ENCODE data around the gene CAMTA1.
A peak's percentile ranks its signal among the peaks of the same experiment; 100 is the strongest.

Gene CAMTA1

GRCh38 chr1:7475691-7476090, 690.4 kb downstream of the CAMTA1 start:
- no peak for TF ChIP-seq PATZ1 (CRISPR knock-in tag; IDR thresholded peaks at IDR 0.05; ENCODE audit: borderline replicate concordance)
- no peak for TF ChIP-seq GLIS3 (CRISPR knock-in tag; IDR thresholded peaks at IDR 0.05)
- TF ChIP-seq ZFP3 (CRISPR knock-in tag; IDR thresholded peaks at IDR 0.05), result no peak
- no peak for TF ChIP-seq PPARA (CRISPR knock-in tag; IDR thresholded peaks at IDR 0.05; ENCODE audit: borderline replicate concordance)
- TF ChIP-seq BACH2 (CRISPR knock-in tag; IDR thresholded peaks at IDR 0.05; ENCODE audit: borderline replicate concordance), result no peak
- TF ChIP-seq ZNF8 (CRISPR knock-in tag; IDR thresholded peaks at IDR 0.05), result no peak
- ATAC-seq, result no peak

- ATAC-seq, result no peak
- TF ChIP-seq ZC3H10 (CRISPR knock-in tag; IDR thresholded peaks at IDR 0.05) (no peak), PATZ1 (CRISPR knock-in tag; IDR thresholded peaks at IDR 0.05; ENCODE audit: borderline replicate concordance) (no peak), BACH2 (CRISPR knock-in tag; IDR thresholded peaks at IDR 0.05; ENCODE audit: borderline replicate concordance) (no peak), TCF4 (CRISPR knock-in tag; IDR thresholded peaks at IDR 0.05; ENCODE audit: borderline replicate concordance) (no peak), CREB5 (CRISPR knock-in tag; IDR thresholded peaks at IDR 0.05; ENCODE audit: low read depth) (no peak), ESRRG (CRISPR knock-in tag; IDR thresholded peaks at IDR 0.05) (no peak), SNAI2 (CRISPR knock-in tag; IDR thresholded peaks at IDR 0.05) (no peak)
These were observed 691.1 kb downstream of the CAMTA1 start for GRCh38 chr1:7476402-7476801.

DNA sequence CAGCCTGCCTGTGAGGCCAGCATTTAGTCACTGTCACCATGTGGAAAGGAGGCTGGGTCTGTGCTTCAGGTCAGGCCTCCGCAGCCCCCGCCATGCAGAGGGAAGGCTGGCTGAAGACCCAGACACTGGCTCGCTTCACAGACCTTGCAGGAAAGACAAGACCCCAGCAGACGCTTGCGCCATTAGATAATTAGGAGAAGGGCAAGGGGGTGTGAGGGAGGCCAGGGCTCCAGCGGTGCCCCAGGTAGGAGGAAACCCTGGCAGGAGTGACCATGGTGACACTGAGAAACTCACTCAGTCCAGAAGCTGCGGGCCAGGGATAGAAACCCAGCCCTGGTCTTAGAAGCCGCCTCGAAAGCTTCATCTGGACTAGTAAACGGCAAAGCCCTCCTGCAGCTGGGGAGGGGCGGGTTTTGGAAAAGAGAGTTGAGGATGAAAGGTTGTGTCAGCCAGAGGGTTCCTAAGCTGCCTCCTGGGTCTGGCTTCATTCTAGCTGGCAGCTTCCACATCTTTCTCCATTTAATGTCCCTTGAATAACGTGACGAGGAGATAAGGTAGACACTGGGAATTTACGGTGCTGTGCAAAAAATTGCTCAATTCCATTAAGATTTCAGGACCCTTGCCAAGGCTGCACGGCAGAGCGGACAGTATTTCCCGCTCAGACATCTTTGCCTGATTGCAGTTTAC, 691.8 kb downstream of the CAMTA1 start:
- TF ChIP-seq ARNTL (CRISPR knock-in tag; IDR thresholded peaks at IDR 0.05; ENCODE audit: borderline replicate concordance, low read depth) (no peak), TCF4 (CRISPR knock-in tag; IDR thresholded peaks at IDR 0.05; ENCODE audit: borderline replicate concordance) (no peak), ESRRG (CRISPR knock-in tag; IDR thresholded peaks at IDR 0.05) (no peak), SNAI2 (CRISPR knock-in tag; IDR thresholded peaks at IDR 0.05) (no peak), ZC3H10 (CRISPR knock-in tag; IDR thresholded peaks at IDR 0.05) (no peak), ISL1 (CRISPR knock-in tag; IDR thresholded peaks at IDR 0.05) (peak; percentile 90), BACH2 (CRISPR knock-in tag; IDR thresholded peaks at IDR 0.05; ENCODE audit: borderline replicate concordance) (no peak)
- TF ChIP-seq, protein P1, sequence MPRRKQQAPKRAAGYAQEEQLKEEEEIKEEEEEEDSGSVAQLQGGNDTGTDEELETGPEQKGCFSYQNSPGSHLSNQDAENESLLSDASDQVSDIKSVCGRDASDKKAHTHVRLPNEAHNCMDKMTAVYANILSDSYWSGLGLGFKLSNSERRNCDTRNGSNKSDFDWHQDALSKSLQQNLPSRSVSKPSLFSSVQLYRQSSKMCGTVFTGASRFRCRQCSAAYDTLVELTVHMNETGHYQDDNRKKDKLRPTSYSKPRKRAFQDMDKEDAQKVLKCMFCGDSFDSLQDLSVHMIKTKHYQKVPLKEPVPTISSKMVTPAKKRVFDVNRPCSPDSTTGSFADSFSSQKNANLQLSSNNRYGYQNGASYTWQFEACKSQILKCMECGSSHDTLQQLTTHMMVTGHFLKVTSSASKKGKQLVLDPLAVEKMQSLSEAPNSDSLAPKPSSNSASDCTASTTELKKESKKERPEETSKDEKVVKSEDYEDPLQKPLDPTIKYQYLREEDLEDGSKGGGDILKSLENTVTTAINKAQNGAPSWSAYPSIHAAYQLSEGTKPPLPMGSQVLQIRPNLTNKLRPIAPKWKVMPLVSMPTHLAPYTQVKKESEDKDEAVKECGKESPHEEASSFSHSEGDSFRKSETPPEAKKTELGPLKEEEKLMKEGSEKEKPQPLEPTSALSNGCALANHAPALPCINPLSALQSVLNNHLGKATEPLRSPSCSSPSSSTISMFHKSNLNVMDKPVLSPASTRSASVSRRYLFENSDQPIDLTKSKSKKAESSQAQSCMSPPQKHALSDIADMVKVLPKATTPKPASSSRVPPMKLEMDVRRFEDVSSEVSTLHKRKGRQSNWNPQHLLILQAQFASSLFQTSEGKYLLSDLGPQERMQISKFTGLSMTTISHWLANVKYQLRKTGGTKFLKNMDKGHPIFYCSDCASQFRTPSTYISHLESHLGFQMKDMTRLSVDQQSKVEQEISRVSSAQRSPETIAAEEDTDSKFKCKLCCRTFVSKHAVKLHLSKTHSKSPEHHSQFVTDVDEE (CRISPR knock-in tag; IDR thresholded peaks at IDR 0.05), result peak; percentile 45; the same call in 1 of the 2 replicates
- no peak for ATAC-seq

- ATAC-seq, result no peak
- TF ChIP-seq, protein P1 (CRISPR knock-in tag; IDR thresholded peaks at IDR 0.05), result no peak
- TF ChIP-seq CSDC2 (CRISPR knock-in tag; IDR thresholded peaks at IDR 0.05) (no peak), PATZ1 (CRISPR knock-in tag; IDR thresholded peaks at IDR 0.05; ENCODE audit: borderline replicate concordance) (no peak), CSRNP3 (CRISPR knock-in tag; IDR thresholded peaks at IDR 0.05) (no peak), GLIS3 (CRISPR knock-in tag; IDR thresholded peaks at IDR 0.05) (no peak), ARNTL (CRISPR knock-in tag; IDR thresholded peaks at IDR 0.05; ENCODE audit: borderline replicate concordance, low read depth) (no peak), ZNF565 (CRISPR knock-in tag; conservative IDR thresholded peaks at IDR 0.05; ENCODE audit: low read depth) (no peak), ZC3H10 (CRISPR knock-in tag; IDR thresholded peaks at IDR 0.05) (no peak)
These were observed 692.3 kb downstream of the CAMTA1 start for GRCh38 chr1:7477593-7477992.
